GM12891 (cell line): Measurements from ENCODE around the gene SZT2.

Source experiments
- PAX5 ChIP-seq: IDR thresholded peaks from 2 replicates; pipeline ENCODE4 v1.6.1; 2011; ENCODE audit warnings: low read length, moderate library complexity, mild to moderate bottlenecking; ENCODE audit not compliant: insufficient read depth, severe bottlenecking
- POLR2A ChIP-seq: IDR thresholded peaks from 2 replicates; pipeline ENCODE4 v1.6.1; 2011; ENCODE audit warnings: low read depth, low read length, control low read depth
- POLR2AphosphoS5 ChIP-seq: IDR thresholded peaks from 2 replicates; pipeline ENCODE4 v1.6.1; 2011; ENCODE audit warnings: low read depth, low read length, control low read depth
- POU2F2 ChIP-seq: IDR thresholded peaks from 2 replicates; pipeline ENCODE4 v1.6.1; 2011; ENCODE audit warnings: low read depth, mild to moderate bottlenecking, control low read depth, low read length, moderate library complexity
- SPI1 ChIP-seq: IDR thresholded peaks from 2 replicates; pipeline ENCODE4 v1.6.1; 2011; ENCODE audit warnings: low read depth, low read length, control low read depth
- TAF1 ChIP-seq: IDR thresholded peaks from 2 replicates; pipeline ENCODE4 v1.6.1; 2011; ENCODE audit warnings: low read depth, low read length, control low read depth

DNA sequence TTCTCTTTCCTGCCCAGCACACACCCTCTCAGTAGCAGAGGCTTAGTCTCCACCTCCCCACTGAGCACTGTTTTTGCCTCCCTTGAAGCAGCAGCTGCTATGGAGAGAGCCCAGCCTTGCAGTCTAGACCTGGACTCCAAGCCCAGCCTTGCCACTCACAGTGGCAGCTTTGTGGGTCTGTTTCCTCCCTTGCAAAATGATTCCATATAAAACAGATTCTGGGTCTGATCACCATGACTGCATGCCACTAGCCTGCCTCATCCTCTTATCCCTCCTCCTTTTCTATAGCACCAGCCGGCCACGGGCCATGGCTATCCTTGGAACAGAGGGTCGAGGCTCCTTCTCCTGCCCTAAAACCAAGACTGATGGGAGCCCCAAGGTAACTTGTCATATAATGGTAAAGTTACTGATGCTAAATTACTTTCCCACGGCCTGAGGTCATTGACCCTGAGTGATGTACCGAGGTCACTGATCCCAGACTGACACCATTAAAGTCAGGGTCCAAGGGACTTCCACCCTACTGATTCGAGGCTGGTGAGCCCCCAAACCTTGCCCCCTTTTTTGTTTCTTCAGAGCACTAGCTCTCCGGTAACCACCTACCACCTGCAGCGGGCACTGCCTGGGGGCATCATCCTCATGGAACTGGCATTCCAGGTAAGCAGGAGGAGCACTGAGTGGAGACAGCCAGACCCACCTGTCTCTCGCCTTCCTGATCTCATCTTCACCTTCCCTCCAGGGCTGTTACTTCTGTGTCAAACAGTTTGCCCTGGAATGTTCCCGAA lies 56.1 kb downstream of the SZT2 start:
- no peak for TF ChIP-seq POLR2A
- no peak for TF ChIP-seq POLR2AphosphoS5
- no peak for TF ChIP-seq PAX5
- no peak for TF ChIP-seq TAF1
- no peak for TF ChIP-seq SPI1
- no peak for TF ChIP-seq POU2F2
